A673 (cell line): ENCODE results near the gene THSD4. TPM values are rescaled to one million over a fixed set of nuclear protein-coding genes. Genes with fewer than 3 reads are reported as not detected.

Experiments
- BruUV-seq: library from RNA; stranded (reverse); fragments of 400-500 nt; replicated peaks from 2 replicates; lab custom pipeline; 2021; lab: Mats Ljungman, UMichigan
- CTCF ChIA-PET: fragments of 300-600 bp; sonication (Branson Sonifier 250); formaldehyde crosslinking; loops from one replicate; lab custom pipeline; 2022; ENCODE audit warnings: antibody characterized with exemption; lab: Charles Lee
- POLR2A ChIA-PET: fragments of 300-600 bp; sonication (Branson Sonifier 250); formaldehyde crosslinking; loops from one replicate; lab custom pipeline; 2022; ENCODE audit warnings: antibody characterized with exemption; ENCODE audit not compliant: low non-redundant PET; lab: Charles Lee
- DNase-seq: peaks from one replicate; pipeline ENCODE4 v3.0.0-alpha.2; 2015; ENCODE audit warnings: low spot score
- H3K27ac ChIP-seq: fragments of 200-600 bp; sonication (generic); 2 replicates; pipeline ENCODE4 v1.5.1; 2016; ENCODE audit warnings: mixed run types, low read depth, mild to moderate bottlenecking, mixed read lengths, antibody characterized with exemption, low read length; ENCODE audit not compliant: poor library complexity, severe bottlenecking
- H3K27me3 ChIP-seq: fragments of 200-600 bp; sonication (generic); replicated peaks from 2 replicates; pipeline ENCODE4 v1.6.1; 2017; ENCODE audit warnings: mixed run types, low read depth, mild to moderate bottlenecking, mixed read lengths, antibody characterized with exemption, low read length; ENCODE audit not compliant: insufficient read depth, poor library complexity
- H3K36me3 ChIP-seq: fragments of 200-600 bp; sonication (generic); 2 replicates; pipeline ENCODE4 v1.6.1; 2016; ENCODE audit warnings: mixed run types, mild to moderate bottlenecking, mixed read lengths, antibody characterized with exemption, low read length; ENCODE audit not compliant: insufficient read depth, poor library complexity, severe bottlenecking
- H3K4me1 ChIP-seq: fragments of 200-600 bp; sonication (generic); 2 replicates; pipeline ENCODE4 v1.6.1; 2017; ENCODE audit warnings: mixed run types, mild to moderate bottlenecking, mixed read lengths, antibody characterized with exemption, low read length; ENCODE audit not compliant: insufficient read depth, poor library complexity, severe bottlenecking
- H3K4me3 ChIP-seq: fragments of 200-600 bp; sonication (generic); 2 replicates; pipeline ENCODE4 v1.5.1; 2016; ENCODE audit warnings: low read depth, mixed run types, mild to moderate bottlenecking, mixed read lengths, low read length; ENCODE audit not compliant: poor library complexity, severe bottlenecking
- H3K9me3 ChIP-seq: fragments of 200-600 bp; sonication (generic); 2 replicates; pipeline ENCODE4 v1.6.1; 2016; ENCODE audit warnings: mixed run types, low read depth, mild to moderate bottlenecking, mixed read lengths, antibody characterized with exemption, low read length; ENCODE audit not compliant: poor library complexity, severe bottlenecking
- EZH2 ChIP-seq: fragments of 200-600 bp; sonication (generic); IDR thresholded peaks from 2 replicates; pipeline ENCODE4 v1.6.1; 2017; ENCODE audit warnings: borderline replicate concordance, low read depth, mild to moderate bottlenecking, mixed read lengths, antibody characterized with exemption, low read length; ENCODE audit not compliant: poor library complexity, severe bottlenecking
- intact Hi-C: fragments of 100-400 bp; cut with micrococcal nuclease; formaldehyde crosslinking; loops from one replicate; pipeline ENCODE4 v1.10.0; 2022; ENCODE audit not compliant: unreplicated experiment
- total RNA-seq: library from RNA; stranded (reverse); gene quantifications from 2 replicates; pipeline ENCODE4 v1.2.3, GENCODE V29; 2021
- TF ChIP-seq, protein P1 (sequence below): fragments of 300-800, 200-600 bp; sonication (generic); conservative IDR thresholded peaks from 2 replicates; pipeline ENCODE4 v1.5.1; 2017; ENCODE audit warnings: low read depth, mild to moderate bottlenecking, antibody characterized with exemption, low read length, moderate library complexity, mixed read lengths

THSD4 gene
- total RNA-seq, 1 experiment from 2014 or later: 2.4 TPM

DNA sequence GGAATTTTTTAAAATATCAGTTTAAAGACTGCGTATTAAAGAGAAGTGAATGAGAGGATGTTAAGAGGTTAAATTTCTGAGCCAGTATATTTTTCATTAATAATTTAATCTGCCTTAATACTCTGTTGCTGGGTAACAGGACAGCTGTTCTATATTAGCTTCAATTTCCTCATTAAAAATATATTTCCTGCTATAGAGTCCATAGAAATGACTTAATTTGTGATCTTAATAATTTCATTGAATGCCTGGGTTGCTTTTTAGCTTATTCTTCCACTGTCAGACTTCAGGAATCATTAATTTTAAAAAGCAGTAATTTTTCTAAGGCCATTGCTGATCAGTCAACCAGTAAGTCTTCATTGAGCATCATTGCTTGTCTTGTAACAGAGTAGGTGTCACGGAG, 129.0 kb downstream of the THSD4 start:
- Histone ChIP-seq H3K4me1 (no peaks in the 10 kb centered on the region), H3K9me3 (no peaks in the 10 kb centered on the region), H3K4me3 (no peak overlapping the region), H3K27ac (no peak overlapping the region), H3K36me3 (no peaks in the 10 kb centered on the region), H3K27me3 (no peaks in the 10 kb centered on the region)
- intact Hi-C loops: no loop called here
- DNase-seq: no peak
- ChIA-PET POLR2A (interaction anchor here (0.7 kb wide), 1 partner anchor 47 kb away, joined by 13 read pairs; no protein-coding TSS in a partner anchor), CTCF (no interaction called here)
- BruUV-seq: no TSS peak
- TF ChIP-seq EZH2: no peak
- TF ChIP-seq, protein P1, sequence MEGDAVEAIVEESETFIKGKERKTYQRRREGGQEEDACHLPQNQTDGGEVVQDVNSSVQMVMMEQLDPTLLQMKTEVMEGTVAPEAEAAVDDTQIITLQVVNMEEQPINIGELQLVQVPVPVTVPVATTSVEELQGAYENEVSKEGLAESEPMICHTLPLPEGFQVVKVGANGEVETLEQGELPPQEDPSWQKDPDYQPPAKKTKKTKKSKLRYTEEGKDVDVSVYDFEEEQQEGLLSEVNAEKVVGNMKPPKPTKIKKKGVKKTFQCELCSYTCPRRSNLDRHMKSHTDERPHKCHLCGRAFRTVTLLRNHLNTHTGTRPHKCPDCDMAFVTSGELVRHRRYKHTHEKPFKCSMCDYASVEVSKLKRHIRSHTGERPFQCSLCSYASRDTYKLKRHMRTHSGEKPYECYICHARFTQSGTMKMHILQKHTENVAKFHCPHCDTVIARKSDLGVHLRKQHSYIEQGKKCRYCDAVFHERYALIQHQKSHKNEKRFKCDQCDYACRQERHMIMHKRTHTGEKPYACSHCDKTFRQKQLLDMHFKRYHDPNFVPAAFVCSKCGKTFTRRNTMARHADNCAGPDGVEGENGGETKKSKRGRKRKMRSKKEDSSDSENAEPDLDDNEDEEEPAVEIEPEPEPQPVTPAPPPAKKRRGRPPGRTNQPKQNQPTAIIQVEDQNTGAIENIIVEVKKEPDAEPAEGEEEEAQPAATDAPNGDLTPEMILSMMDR: no peak

DNA sequence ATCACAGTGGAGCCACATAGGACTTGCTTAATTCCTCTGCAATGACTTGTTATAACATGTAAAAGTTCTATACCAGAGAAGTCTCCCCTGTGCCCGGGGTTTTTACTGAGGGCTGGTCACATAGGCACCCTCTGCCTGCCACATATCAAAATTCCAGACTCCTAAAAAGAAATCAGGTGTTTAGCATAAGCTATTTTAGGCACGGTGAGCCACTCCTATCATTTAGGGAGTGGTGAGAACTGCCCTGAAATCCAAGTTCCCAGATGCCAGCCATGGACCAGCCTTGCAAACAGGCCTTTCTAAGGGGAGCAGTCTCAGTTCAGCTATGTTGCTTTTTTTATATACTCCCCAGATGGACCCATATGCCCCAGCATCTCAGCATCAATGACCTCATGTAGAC, 130.3 kb downstream of the THSD4 start:
- ChIA-PET POLR2A (no interaction called here), CTCF (no interaction called here)
- TF ChIP-seq, protein P1: no peak
- no peak for TF ChIP-seq EZH2
- Histone ChIP-seq H3K27me3 (no peaks in the 10 kb centered on the region), H3K9me3 (no peaks in the 10 kb centered on the region), H3K4me3 (no peak overlapping the region), H3K4me1 (no peaks in the 10 kb centered on the region), H3K36me3 (no peaks in the 10 kb centered on the region), H3K27ac (no peak overlapping the region)
- BruUV-seq: no TSS peak
- intact Hi-C loops: no loop called here
- DNase-seq: no peak

DNA sequence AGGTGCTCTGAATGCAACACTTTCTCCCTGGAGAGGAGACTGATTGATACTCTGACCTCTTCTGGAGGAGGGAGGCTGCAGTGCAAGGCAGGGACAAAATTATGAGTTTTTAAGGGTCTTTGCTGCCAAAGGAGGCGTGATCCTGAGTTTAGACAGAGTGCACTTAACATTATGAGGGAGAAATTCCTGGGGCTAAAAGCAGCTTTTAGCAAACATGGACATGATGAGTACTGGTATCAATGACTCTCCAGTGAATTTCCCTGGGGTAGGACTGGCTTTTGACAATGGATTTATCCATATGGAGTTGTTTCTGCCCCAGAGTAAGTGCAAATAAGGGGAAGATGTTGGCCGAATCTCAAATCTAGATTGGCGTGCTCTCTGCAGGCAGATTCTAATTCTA, 133.1 kb downstream of the THSD4 start:
- no peaks in the 10 kb centered on the region for H3K9me3 ChIP-seq
- no peak overlapping the region for H3K27ac ChIP-seq
- H3K4me3 ChIP-seq: no peak overlapping the region
- no peak for TF ChIP-seq EZH2
- TF ChIP-seq, protein P1: no peak
- H3K4me1 ChIP-seq: no peaks in the 10 kb centered on the region
- intact Hi-C loops: no loop called here
- no TSS peak for BruUV-seq
- no peaks in the 10 kb centered on the region for H3K36me3 ChIP-seq
- POLR2A ChIA-PET: no interaction called here
- DNase-seq: no peak
- CTCF ChIA-PET: no interaction called here
- no peaks in the 10 kb centered on the region for H3K27me3 ChIP-seq
